Fibroblast of skin of abdomen (primary cell): ENCODE data around the gene MUC2.
"Not testable (repeated sequence)": the region's sequence is repeated elsewhere in the genome, so short reads cannot be mapped to it uniquely, and the experiment has no call there.

Experiments used
- DNase-seq: peaks from one replicate; pipeline ENCODE4 v3.0.0-alpha.2; 2013

MUC2 gene

DNA sequence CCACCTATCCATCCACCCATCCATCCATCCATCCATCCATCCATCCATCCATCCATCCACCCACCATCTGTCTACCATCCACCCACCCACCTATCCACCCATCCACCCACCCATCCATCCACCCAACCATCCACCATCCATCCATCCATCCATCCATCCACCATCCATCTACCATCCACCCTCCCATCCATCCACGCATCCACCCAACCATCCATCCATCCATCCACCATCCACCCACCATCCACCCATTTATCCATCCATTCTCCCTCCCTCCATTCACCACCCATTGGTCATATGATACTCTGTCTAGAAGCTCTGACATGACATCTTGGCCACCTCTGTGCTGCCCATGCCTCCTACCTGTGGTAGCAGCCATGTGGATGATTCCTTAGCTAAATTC, 31.7 kb downstream of the MUC2 start:
- DNase-seq: no peak

DNA sequence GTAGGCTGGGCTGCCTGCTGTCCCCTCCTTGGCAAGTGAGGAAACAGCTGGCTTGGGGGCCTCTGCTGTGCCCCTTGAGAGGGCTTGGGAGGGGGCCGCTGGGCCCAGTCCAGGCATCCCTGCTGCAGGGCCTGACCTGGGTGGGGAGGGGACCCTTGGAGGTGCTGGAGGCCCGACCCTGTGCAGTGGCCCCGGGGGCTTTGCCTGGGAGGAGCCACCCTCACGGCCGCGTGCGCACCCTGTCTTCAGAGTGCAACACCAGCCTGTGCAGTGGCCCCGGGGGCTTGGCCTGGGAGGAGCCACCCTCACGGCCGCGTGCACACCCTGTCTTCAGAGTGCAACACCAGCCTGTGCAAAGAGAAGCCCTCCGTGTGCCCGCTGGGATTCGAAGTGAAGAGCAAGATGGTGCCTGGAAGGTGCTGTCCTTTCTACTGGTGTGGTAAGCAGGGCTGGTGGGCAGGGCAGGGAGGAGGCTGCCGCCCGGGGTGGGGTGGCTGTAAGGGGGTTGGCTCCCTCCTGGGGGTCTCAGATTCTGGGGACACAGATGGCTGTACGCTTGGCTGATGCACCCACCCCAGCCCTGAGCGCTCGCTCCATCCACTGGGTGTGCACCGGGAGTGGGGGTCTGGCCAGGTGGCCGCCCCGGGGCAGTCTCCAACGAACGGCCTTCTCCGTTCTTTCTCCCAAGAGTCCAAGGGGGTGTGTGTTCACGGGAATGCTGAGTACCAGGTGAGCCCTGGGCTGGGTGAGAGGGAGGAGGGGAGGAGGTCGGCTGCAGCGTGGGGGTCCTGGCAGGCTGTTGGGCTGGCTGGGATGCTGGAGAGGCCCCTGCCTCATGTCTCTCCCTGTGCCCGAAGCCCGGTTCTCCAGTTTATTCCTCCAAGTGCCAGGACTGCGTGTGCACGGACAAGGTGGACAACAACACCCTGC, 32.9 kb downstream of the MUC2 start:
- DNase-seq: no peak

DNA sequence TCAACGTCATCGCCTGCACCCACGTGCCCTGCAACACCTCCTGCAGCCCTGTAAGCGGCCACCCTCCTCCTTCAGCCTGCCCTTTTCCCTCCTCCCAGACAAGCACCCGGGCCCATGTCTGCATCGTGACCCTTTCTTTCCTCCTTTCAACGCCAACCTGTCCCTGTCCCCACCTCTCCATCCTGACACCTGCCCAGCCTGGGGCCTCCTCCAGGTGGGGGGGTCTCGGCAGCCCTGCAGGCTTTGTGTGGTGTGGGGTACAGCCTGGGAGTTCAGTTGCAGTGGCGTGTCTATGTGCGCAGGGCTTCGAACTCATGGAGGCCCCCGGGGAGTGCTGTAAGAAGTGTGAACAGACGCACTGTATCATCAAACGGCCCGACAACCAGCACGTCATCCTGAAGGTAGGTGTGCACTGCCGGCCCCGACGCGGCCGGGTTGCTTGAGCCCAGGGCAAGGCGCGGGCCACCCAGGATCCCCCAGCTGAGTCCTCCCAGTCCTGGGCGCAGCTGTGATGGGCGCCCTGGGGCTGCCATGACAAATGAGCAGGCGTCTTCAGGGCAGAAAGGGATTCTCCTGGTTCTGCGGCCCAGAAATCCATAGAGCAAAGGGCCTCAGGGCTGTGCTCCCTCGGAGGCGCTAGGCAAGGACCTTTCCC, 33.7 kb downstream of the MUC2 start:
- no peak for DNase-seq

DNA sequence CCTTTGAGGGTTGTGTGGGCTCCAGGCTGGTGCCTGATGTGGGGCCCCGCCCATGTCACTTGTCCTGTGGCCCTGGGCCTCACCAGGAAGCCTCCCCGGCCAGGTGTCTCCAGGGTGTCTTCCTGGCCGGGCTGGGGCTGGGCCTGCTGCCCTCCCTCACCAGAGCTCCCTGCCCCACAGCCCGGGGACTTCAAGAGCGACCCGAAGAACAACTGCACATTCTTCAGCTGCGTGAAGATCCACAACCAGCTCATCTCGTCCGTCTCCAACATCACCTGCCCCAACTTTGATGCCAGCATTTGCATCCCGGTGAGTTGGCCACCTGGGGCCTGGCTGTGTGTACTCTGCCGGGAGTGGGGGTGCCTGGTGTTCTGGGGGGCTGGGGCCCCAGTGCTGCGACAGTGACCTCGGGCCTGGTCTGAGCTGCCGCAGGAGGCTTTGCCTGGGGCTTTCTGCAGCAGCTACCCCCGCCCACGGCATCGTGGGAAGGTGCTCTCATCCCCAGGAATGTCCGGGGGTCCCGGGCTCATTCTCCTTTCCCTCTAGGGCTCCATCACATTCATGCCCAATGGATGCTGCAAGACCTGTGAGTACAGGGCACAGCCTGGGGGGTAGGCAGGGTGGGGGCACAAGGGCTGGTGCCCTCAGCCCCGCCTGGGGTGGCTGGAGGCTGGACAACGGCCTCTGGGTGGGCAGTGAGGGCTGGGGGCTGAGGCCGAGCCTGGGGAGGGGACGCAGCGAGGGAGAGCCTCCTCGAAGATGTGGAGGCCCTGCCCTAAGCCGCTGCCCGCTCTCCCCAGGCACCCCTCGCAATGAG, 34.6 kb downstream of the MUC2 start:
- no peak for DNase-seq

DNA sequence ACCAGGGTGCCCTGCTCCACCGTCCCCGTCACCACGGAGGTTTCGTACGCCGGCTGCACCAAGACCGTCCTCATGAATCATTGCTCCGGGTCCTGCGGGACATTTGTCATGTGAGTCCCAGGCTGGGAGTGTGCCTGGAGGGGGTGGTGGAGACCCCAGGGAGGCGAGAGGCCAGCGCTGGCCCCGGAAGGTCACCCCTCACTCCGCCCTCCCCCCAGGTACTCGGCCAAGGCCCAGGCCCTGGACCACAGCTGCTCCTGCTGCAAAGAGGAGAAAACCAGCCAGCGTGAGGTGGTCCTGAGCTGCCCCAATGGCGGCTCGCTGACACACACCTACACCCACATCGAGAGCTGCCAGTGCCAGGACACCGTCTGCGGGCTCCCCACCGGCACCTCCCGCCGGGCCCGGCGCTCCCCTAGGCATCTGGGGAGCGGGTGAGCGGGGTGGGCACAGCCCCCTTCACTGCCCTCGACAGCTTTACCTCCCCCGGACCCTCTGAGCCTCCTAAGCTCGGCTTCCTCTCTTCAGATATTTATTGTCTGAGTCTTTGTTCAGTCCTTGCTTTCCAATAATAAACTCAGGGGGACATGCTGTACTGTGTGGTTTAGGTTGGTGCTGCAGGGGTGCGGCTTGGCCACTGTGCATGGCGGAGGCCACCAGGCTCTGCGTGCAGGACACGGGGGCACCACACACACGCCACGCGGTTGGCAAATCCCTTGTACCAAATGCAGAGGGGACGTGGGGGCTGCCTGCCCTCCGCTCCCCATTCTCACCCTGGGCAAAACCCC, 35.4 kb downstream of the MUC2 start:
- DNase-seq: no peak

DNA sequence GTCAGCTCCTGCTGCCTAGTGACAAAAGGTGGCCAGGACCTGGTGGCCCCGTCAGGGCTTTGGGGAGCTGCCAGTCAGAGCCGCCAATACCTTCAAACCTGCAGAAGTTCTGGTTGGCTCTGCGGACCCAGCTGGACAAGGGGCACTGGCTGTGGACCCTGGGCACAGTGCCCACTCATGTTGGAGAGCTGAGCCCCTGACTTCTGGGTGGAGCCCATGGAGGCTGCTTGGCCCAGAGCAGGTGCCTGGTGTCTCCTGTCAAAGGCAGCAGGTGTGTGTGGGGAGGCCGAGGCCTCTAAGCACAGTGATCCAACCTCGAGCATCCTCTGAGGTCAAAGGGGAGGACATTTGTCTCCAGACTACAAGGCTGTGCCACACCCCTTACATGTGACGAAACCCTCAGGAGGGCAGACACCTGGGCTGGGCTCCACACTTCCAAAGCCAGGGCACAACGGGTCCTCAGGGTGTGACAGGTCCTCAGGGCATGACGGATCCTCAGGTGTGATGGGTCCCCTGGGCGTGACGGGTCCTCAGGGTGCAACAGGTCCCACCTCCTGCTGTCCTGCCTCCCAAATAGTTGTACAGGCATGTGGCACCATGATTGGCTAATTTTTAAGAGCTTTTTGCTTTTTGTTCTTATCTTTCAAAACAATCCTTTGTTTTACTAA, 37.0 kb downstream of the MUC2 start:
- DNase-seq: no peak

DNA sequence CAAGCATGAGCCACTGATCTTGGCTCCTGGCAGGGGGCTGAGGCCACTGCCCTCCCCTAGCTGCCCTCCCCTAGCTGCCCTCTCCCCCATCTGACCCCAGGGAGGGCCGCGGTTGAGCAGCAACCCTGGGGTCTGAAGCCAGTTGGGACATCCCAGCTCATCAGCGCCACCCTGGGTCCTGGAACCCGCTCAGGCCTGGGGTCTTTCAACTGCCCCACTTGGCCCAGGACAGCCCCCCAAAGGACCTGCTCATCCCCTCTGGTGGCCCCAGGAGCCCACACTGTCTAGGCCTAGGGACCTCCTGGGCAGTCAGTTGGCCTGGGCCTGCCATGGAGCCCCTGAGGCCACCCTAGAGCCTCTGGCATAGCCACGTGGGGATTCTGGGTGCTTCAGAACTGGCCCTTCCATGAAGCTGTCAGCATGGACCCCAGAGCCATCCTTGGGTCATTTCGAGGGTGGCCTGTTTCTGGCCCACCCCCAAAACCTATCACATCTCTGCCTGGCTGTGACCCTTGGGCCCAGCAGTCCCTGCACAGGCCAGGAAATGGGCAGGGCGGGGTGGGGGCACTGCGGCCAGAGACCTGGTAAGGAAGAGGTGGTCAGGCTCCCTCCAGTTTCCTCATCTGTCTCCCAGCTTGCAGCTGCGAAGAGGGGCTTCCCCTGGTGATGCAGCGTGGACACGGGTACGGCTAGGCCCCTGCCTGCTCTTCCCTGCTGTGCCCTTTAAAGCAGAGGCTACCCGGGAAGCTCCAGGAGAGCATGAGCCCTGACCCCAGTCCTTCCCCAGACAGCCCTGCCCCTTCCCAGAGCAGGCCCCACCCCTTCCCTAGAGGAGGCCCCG, 37.9 kb downstream of the MUC2 start:
- no peak for DNase-seq

DNA sequence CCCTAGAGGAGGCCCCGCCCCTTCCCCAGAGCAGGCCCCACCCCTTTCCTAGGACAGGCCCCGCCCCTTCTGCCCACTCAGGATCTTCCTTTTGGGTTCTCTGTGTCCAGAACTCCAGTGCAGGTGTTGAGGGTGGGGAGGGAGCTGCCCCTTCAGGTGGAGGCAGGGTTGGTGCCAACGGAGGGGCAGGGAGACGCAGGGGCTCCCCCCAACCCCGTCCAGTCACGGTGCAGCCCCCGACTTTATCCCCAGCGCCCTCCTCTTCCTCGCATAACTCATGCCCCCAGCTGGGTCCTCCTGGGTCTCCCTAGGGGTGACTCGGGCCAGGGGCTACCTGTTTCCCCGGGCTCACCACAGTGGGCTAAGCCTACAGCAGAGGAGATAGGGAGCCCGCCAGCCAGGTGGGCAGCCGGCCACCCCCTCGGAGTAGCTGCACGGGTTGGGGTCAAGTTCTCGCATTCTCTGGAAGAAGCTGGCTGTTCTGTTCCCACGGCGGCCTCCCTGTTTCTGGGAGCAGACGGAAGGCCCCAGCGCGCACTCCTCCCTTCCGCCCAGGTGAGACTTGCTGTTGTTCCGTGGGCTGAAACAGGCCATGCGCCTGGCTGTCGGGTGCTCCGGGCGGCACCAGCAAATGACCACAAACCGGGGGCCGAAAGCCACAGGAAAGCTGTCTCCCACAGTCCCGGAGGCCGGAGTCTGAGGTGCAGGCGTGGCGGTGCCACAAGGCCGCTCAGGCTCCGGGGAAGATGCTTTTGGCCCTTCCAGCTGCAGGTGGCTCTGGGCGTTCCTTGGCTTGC, 38.9 kb downstream of the MUC2 start:
- no peak for DNase-seq

DNA sequence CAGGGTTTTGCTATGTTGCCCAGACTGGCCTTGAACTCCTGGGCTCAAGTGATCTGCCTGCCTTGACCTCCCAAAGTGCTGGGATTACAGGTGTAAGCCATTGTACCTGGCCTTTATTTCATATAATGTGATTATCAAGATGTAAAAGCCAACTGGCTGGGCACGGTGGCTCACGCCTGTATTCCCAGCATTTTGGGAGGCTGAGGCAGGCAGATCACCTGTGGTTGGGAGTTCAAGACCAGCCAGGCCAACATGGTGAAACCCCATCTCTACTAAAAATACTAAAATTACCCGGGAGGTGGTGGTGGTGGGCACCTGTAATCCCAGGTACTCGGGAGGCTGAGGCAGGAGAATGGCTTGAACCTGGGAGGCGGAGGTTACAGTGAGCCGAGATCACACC, 40.6 kb downstream of the MUC2 start:
- not testable (repeated sequence) for DNase-seq

DNA sequence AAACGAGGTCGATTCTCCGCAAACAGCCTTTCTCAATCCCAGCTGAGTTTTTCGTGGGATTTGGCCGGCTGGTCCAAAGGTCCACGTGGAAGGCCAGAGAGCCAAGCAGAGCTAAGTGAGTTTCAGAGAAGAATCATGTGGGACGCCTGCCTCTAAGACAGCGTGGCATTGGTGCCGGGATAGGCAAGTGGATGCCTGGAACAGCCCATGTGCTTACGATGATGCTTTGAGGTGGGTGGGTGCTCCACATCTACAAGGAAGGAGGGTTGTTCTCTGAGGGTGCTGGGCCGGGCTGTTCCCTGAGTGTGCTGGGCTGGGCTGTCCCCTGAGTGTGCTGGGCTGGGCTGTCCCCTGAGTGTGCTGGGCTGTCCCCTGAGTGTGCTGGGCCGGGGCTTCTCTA, 41.4 kb downstream of the MUC2 start:
- DNase-seq: no peak

DNA sequence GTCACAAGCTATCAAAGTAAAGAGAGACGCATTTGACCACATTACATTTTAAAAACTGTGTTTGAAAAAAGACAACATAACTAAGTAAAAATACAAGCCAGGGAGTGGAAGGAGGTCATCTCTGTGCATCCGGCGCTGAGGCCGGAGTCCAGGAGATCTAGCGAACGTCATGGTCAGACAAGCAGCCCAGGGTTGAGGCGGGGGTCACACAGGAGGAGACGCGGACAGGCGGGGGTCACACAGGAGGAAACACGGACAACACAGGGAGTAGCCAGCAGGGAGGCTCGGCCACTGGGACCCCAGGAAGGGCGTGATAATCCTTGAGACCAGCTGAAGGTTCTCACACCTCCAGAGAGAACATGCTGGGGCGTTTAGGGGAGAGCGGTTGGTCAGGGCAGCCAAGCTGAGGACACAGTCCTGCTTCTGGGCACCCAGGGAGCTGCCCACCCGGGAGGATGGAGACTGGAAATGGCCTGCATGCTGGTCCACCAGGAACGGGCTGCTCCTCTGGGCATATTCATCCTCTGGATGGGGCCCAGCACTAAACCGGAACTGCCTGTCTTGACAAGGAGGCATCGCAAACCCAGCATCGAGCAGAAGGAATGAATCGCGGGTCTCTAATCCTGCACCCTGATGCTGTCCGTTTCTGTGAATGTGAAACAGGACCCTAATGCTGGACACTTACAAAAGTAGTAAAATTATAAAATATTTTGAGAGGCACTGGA, 42.2 kb downstream of the MUC2 start:
- no peak for DNase-seq

DNA sequence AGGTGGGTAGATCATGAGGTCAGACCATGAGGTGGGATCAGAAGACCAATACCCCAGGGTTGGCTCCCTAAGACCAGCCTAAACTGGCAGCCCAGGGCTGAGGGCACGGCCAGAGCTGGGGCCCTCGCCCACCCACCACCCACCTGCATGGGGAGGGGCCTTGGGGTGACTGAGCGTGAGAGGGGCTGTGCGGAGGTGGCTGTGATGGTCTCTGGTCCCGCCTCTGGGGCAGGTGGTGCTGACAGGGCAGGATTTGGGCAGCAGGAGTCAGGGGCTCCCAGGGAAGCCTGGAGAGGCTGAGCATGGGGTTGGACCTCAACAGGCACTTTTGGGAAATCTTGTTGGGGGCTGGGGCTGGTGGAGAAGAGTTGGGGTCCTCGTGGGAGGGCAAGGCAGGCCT, 43.3 kb downstream of the MUC2 start:
- no peak for DNase-seq

DNA sequence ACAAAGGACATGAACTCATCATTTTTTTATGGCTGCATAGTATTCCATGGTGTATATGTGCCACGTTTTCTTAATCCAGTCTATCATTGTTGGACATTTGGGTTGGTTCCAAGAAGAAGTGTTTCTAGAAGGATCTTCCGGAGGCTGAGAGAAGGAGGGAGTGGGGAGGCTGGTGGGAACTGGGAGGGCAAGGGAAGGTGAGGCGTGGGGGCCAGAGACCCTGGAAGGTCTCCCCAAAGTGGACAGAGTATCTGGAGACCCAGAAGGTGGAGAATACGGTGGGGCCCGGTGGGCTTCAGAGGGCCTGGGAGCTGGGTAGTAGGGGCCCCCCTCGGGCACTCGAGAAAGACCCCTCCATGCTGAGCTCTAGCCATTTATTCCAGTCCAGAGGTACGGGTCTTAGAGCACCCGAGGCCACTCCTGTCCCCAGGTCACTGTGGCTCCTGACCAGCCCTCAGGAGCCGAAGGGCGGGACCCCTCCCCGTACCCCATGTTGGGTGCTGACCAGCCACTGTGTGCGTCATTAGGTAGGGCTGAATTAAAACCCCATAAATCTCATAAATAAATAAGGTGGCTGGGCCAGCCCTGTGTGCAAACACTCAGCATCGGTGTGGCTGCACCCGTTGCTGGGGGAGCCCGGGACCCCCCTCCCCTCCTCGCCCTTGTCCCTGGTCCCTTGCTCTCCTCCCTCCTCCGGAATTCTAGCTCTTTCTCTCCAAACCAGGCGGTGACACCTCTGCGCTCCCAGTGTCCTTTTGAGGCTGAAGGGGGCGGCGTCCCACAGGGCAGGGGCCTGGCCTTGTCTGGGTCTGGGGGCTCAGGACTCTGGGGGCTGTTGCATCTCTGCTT, 44.3 kb downstream of the MUC2 start:
- no peak for DNase-seq

DNA sequence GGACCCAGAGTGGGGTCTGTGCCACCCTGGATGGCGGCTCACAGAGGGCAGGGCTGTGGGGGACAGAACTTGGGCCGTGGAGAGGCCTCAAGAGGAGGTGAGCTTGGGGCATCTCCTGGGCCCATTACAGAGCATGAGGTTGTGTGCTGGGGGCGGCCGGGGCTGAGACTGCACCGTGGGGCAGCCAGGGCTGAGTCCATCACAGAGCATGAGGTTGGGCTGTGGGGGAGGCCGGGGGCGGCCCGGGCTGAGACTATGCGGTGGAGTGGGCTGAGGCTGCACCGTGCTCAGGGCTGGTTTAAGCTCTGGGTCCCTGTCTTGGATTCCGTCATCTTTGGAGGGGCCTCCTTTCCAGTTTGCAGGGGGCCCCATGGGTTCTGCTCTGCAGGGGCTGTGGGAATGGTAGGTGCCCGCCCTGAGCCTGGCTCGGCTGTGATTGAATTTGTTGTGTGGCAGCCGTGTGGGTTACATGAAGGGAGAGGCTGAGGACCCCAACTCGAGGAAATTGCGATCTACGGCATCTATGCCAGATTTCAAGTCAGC, 45.0 kb downstream of the MUC2 start:
- DNase-seq: no peak

DNA sequence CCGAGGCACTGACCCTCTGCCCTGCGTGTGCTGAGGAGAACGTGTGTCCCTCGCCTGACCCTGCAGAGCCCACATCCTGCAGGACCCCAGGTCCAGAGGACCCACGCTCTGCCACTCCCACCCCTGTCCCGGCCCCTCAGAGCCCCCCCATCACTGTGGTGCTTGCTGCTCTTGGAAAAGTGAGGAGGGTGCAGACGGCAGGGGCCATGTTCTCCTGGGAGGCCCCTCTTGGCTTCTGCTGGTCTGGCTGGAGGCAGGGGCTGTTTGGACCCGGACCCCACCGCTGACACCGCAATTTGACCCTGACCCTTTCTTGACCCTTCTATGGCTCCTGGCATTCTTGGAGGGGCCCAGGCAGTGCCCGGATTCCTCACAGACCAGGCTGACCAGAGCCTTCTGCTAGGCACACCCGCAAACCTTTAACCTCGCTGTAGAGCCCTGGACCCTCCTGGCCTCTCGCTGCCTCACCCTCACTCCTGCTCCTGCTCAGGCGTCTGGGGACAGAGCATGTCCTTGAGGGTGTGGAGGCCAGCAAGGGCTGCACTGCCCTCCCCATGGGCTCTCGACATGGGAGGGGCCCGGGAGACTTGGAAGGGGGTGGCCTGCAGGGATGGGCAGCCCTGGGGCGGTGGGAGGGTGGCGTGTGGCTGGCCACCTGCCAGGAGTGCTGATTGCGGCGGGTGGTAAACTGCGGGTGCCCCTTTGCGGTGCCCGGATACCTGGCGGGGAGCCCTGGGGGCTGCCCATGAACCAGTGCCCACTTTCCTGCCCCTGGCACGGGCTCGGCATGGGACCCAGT, 46.1 kb downstream of the MUC2 start:
- DNase-seq: no peak

DNA sequence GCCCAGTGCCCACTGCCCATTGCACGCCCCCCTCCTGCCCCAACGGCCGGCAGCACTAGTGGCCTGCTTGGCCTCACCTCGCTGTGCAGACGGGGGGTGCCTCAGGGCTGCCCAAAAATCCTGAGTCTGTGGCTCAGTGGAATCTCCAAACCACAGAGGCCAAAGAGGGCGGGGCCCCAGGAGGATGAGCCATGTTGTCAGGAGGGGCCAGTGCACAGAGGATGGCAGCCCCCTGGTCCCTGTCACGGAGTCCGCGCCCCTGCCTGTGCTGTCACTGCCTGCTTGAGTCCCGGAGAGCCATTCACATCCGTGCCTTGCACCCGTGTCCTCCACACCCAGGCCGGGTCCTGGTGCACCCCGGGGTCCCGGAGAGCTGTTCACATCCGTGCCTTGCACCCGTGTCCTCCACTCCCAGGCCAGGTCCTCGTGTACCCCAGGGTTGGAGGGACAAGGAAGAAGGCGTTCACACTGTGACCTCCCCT, 46.7 kb downstream of the MUC2 start:
- DNase-seq: no peak
